NT2/D1 (cell line): Measurements from ENCODE around the gene INPP5D.

ENCODE experiments used
- SUZ12 ChIP-seq: IDR thresholded peaks from 2 replicates; pipeline ENCODE4 v1.6.1; 2011; ENCODE audit not compliant: insufficient read length, insufficient read depth; ENCODE audit errors: extremely low read depth
- YY1 ChIP-seq: IDR thresholded peaks from 2 replicates; pipeline ENCODE4 v1.6.1; 2011; ENCODE audit not compliant: insufficient read length, insufficient read depth
- ZNF274 ChIP-seq: IDR thresholded peaks from 2 replicates; pipeline ENCODE4 v1.6.1; 2011; ENCODE audit warnings: mild to moderate bottlenecking, low read depth, low read length

GRCh38 chr2:233020454-233020853 is 39.7 kb upstream of the INPP5D start:
- TF ChIP-seq SUZ12 = no peak
- no peak for TF ChIP-seq YY1
- TF ChIP-seq ZNF274 = no peak
